HepG2 (cell line): ENCODE results near the gene TPH1. TPM values are rescaled to one million over a fixed set of nuclear protein-coding genes. Genes with fewer than 3 reads are reported as not detected.

Source experiments
- ATAC-seq: fragments of 200-7000 bp; cut with Tn5 transposase; 3 replicates; pipeline ENCODE4 v1.9.1; 2020; ENCODE audit warnings: mild to moderate bottlenecking, moderate library complexity
- BruUV-seq: library from RNA; stranded (reverse); fragments of 400-500 nt; replicated peaks from 2 replicates; lab custom pipeline; 2021; lab: Mats Ljungman, UMichigan
- CTCF ChIA-PET: fragments of 300-600 bp; formaldehyde crosslinking; extraction: SDS; loops from one replicate; lab custom pipeline; 2021; ENCODE audit warnings: low total read pairs, inconsistent platforms, low intra/inter-chr PET ratio; lab: Yijun Ruan, JAX
- POLR2A ChIA-PET: fragments of 350-600 bp; sonication (Branson Sonifier 250); formaldehyde crosslinking; loops from one replicate; lab custom pipeline; 2020; ENCODE audit warnings: antibody characterized with exemption, inconsistent platforms; lab: Yijun Ruan, JAX
- DNase-seq: peaks from one replicate; pipeline ENCODE4 v3.0.0-alpha.2; 2015; ENCODE audit warnings: low spot score
- FAIRE-seq: peaks from 3 replicates; lab custom pipeline; 2011; peaks lifted over from hg19 to GRCh38; lab: Jason Lieb, UNC
- H2AFZ ChIP-seq: one replicate; pipeline ENCODE4 v1.6.1; 2011; ENCODE audit warnings: low read length, inconsistent platforms
- H3K27ac ChIP-seq: fragments of 300-600 bp; 3 replicates; pipeline ENCODE4 v1.8.0; 2011; ENCODE audit warnings: mixed run types, mild to moderate bottlenecking, mixed read lengths, low read length, inconsistent platforms; ENCODE audit not compliant: insufficient read depth; ENCODE audit errors: extremely low read length
- H3K27me3 ChIP-seq, 2 experiments: fragments of 200-600 bp in 1 of 2; 2 replicates in 1 of 2; 3 replicates in 1 of 2; pipeline versions ENCODE4 v1.6.0 to v1.8.0; 2011; ENCODE audit warnings: low read length in 2 of 2, mild to moderate bottlenecking in 2 of 2, moderate library complexity in 2 of 2, inconsistent platforms in 1 of 2; ENCODE audit not compliant: insufficient read depth in 2 of 2, control insufficient read depth in 1 of 2
- H3K36me3 ChIP-seq, 2 experiments: fragments of 200-600 bp in 1 of 2; replicated peaks in 1 of 2; 2 replicates in 1 of 2; 3 replicates in 1 of 2; pipeline versions ENCODE4 v1.5.1 to v1.8.0; 2011; ENCODE audit warnings: low read length in 2 of 2, inconsistent platforms in 1 of 2; ENCODE audit not compliant: insufficient read depth in 2 of 2, control insufficient read depth in 1 of 2
- H3K4me1 ChIP-seq: 2 replicates; pipeline ENCODE4 v1.5.1; 2012; ENCODE audit warnings: low read length, inconsistent platforms; ENCODE audit not compliant: insufficient read depth
- H3K4me2 ChIP-seq: 2 replicates; pipeline ENCODE4 v1.6.0; 2011; ENCODE audit warnings: low read depth, low read length, inconsistent platforms
- H3K4me3 ChIP-seq, 3 experiments: fragments of 200-600 bp in 1 of 3; sonication (generic), shearing (Covaris generic) in 1 of 3; replicated peaks in 1 of 3; 2 replicates each; pipeline ENCODE4 v1.5.1; 2011 to 2016; ENCODE audit warnings: low read length in 3 of 3, inconsistent platforms in 2 of 3, low read depth in 2 of 3, mild to moderate bottlenecking in 2 of 3, control low read depth in 1 of 3, mixed read lengths in 1 of 3; ENCODE audit not compliant: insufficient read depth in 1 of 3
- H3K79me2 ChIP-seq: one replicate; pipeline ENCODE4 v1.6.1; 2011; ENCODE audit warnings: low read length, inconsistent platforms; ENCODE audit not compliant: insufficient read depth
- H3K9ac ChIP-seq: 2 replicates; pipeline ENCODE4 v1.6.0; 2011; ENCODE audit warnings: mild to moderate bottlenecking, low read depth, low read length, inconsistent platforms; ENCODE audit not compliant: insufficient read depth
- H3K9me3 ChIP-seq: 2 replicates; pipeline ENCODE4 v1.5.1; 2012; ENCODE audit warnings: mild to moderate bottlenecking, low read length
- H4K20me1 ChIP-seq: 2 replicates; pipeline ENCODE4 v1.6.0; 2011; ENCODE audit warnings: inconsistent platforms, mild to moderate bottlenecking, low read length, moderate library complexity; ENCODE audit not compliant: insufficient read depth
- ATAD3A ChIP-seq: sonication (generic); formaldehyde crosslinking; IDR thresholded peaks from 2 replicates; pipeline ENCODE4 v1.4.0; 2020; ENCODE audit warnings: missing genetic modification reagents
- JUNB ChIP-seq: sonication (generic); formaldehyde crosslinking; IDR thresholded peaks from 2 replicates; pipeline ENCODE4 v1.8.0; 2022; ENCODE audit warnings: missing genetic modification reagents, mild to moderate bottlenecking, borderline replicate concordance
- ONECUT2 ChIP-seq: sonication (generic); formaldehyde crosslinking; IDR thresholded peaks from 2 replicates; pipeline ENCODE4 v1.4.0; 2020; ENCODE audit warnings: missing genetic modification reagents
- PPARG ChIP-seq: conservative IDR thresholded peaks from 2 replicates; pipeline ENCODE4 v1.6.1; 2016; ENCODE audit warnings: missing biosample characterization, missing genetic modification reagents
- SRSF1 ChIP-seq: fragments of 200-400 bp; formaldehyde crosslinking; optimal IDR thresholded peaks from 2 replicates; pipeline ENCODE3; 2017; ENCODE audit warnings: mild to moderate bottlenecking, low read depth, low read length, moderate library complexity
- SSRP1 ChIP-seq: IDR thresholded peaks from 2 replicates; pipeline ENCODE4 v1.6.1; 2016; ENCODE audit warnings: control low read depth
- ZNF10 ChIP-seq: sonication (generic); formaldehyde crosslinking; IDR thresholded peaks from 2 replicates; pipeline ENCODE4 v1.4.0; 2020; ENCODE audit warnings: mild to moderate bottlenecking, low read depth, missing genetic modification reagents, borderline replicate concordance
- ZNF160 ChIP-seq: sonication (generic); formaldehyde crosslinking; IDR thresholded peaks from 2 replicates; pipeline ENCODE4 v1.8.0; 2022; ENCODE audit warnings: mild to moderate bottlenecking, inconsistent platforms, missing genetic modification reagents
- ZNF17 ChIP-seq: sonication (generic); formaldehyde crosslinking; IDR thresholded peaks from 2 replicates; pipeline ENCODE4 v1.5.0; 2020; ENCODE audit warnings: mild to moderate bottlenecking, missing genetic modification reagents
- ZNF230 ChIP-seq: sonication (generic); formaldehyde crosslinking; IDR thresholded peaks from 2 replicates; pipeline ENCODE4 v1.4.0; 2020; ENCODE audit warnings: mild to moderate bottlenecking, missing genetic modification reagents
- ZNF577 ChIP-seq: sonication (generic); formaldehyde crosslinking; IDR thresholded peaks from 2 replicates; pipeline ENCODE4 v1.4.0; 2020; ENCODE audit warnings: mild to moderate bottlenecking, low read depth, missing genetic modification reagents, borderline replicate concordance
- ZSCAN31 ChIP-seq: sonication (generic); formaldehyde crosslinking; IDR thresholded peaks from 2 replicates; pipeline ENCODE4 v1.5.0; 2020; ENCODE audit warnings: low read depth, mild to moderate bottlenecking, missing genetic modification reagents
- WGBS: methylation state at CpG from one replicate; pipeline ENCODE4 v1.1.6; 2017; ENCODE audit warnings: low lambda C conversion rate; 5-methylcytosine and 5-hydroxymethylcytosine counted together
- in situ Hi-C: cut with HindIII; loops from 2 replicates; pipeline ENCODE4 v1.10.0; 2017; ENCODE audit warnings: low pct_unique_long_range_greater_than_20kb; ENCODE audit not compliant: extremely low pct_ligation_motif_present
- intact Hi-C: fragments of 100-400 bp; cut with micrococcal nuclease; formaldehyde crosslinking; loops from one replicate; pipeline ENCODE4 v1.10.0; 2022; ENCODE audit not compliant: unreplicated experiment
- polyA plus RNA-seq, 8 experiments: library from polyadenylated mRNA; depleted of rRNA in 3 of 8; stranded (reverse) in 7 of 8; unstranded in 1 of 8; fragments of >200 nt; fragmentation: Illumina TruSeq in 4 of 8; extraction: Trizol in 4 of 8; gene quantifications; 2 replicates each; pipeline versions ENCODE4 v1.2.1 to v1.2.3, GENCODE V29; 2011 to 2016; ENCODE audit warnings: low read depth in 4 of 8, missing spikeins in 1 of 8, mixed read lengths in 1 of 8; ENCODE audit not compliant: insufficient read depth in 1 of 8
- total RNA-seq, 5 experiments: library from RNA; depleted of rRNA; stranded (reverse); fragments of >200 nt; fragmentation: Illumina TruSeq; extraction: Trizol; gene quantifications; 2 replicates each; pipeline ENCODE4 v1.2.3, GENCODE V29; 2016; ENCODE audit warnings: low read depth in 1 of 5
- TF ChIP-seq, protein P1 (sequence below): sonication (generic); formaldehyde crosslinking; IDR thresholded peaks from 2 replicates; pipeline ENCODE4 v1.4.0; 2020; ENCODE audit warnings: missing genetic modification reagents
- TF ChIP-seq, protein P2 (sequence below): sonication (generic); formaldehyde crosslinking; IDR thresholded peaks from 2 replicates; pipeline ENCODE4 v1.5.1; 2020; ENCODE audit warnings: missing genetic modification reagents, mild to moderate bottlenecking, borderline replicate concordance
- TF ChIP-seq, protein P3 (sequence below): sonication (generic); formaldehyde crosslinking; IDR thresholded peaks from 2 replicates; pipeline ENCODE4 v1.4.0; 2020; ENCODE audit warnings: missing genetic modification reagents, borderline replicate concordance

TPH1 gene
- total and polyA plus RNA-seq, 2 of the 13 experiments (the other 11 are each of a cell fraction or from before 2014, with no cell fraction given): 0.26 to 0.53 TPM

DNA sequence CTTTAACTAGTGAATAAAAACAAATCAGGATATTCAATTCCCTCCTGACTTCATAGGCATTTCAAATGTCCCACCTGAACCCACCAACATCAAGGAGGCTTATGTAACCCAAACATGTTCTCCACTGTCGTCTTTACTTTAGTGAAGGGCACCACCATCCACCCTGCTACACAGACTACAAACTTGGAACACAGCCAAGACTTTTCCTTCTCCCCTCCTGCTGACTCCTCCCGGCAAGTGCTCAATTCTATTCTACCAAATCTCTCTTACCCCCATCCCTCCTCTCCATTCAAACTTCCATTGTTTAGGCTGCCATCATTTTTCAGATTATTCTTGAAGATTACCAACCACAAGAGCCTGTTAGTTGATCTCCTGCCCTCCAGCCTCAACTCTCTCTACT lies 35.5 kb upstream of the TPH1 start:
- BruUV-seq: no TSS peak
- peaks cover 6 to 41% of the 10 kb centered on the region in 2 experiments for H3K36me3 ChIP-seq

DNA sequence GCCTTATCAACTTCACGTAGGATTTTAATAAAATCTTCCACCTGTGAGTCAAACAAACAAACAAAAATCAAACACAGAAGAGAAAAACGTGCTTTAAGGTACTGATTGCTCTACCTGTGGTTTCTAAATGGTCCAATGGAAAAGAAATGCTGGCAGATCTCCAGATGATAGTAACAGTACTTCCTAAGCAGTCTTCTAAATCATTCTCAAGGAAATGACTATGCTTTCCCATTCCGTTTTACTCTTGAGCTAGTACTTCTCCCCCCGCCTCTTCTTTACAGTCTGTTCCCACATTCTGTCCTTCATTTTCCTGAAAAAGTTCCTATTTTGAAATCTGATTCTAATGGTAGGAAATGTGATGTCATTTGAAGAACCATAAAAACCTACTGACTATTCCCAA lies 34.4 kb upstream of the TPH1 start:
- H3K27ac ChIP-seq: no peak overlapping the region
- no peak overlapping the region for H3K4me3 ChIP-seq
- H3K36me3 ChIP-seq: peaks cover 6 to 37% of the 10 kb centered on the region in 2 experiments
- in situ Hi-C loops (no loop called here), intact Hi-C loops (no loop called here)
- BruUV-seq: no TSS peak
- FAIRE-seq: no peak
- no peaks in the 10 kb centered on the region for H3K9me3 ChIP-seq
- CTCF ChIA-PET: no interaction called here
- no peak overlapping the region for H2AFZ ChIP-seq
- POLR2A ChIA-PET: no interaction called here
- no peak overlapping the region for H3K9ac ChIP-seq
- no peaks in the 10 kb centered on the region for H4K20me1 ChIP-seq
- ATAC-seq: no peak
- no peaks in the 10 kb centered on the region for H3K4me1 ChIP-seq
- H3K4me2 ChIP-seq: no peak overlapping the region
- DNase-seq: no peak
- no peaks in the 10 kb centered on the region for H3K27me3 ChIP-seq
- no peaks in the 10 kb centered on the region for H3K79me2 ChIP-seq
- 95% methylated on average over 4 of the region's 4 CpGs for WGBS
- TF ChIP-seq ZNF577 (CRISPR knock-in tag) (no peak), ZSCAN31 (CRISPR knock-in tag) (no peak), ZNF17 (CRISPR knock-in tag) (no peak), ZNF160 (no peak), ZNF230 (CRISPR knock-in tag) (no peak), ONECUT2 (CRISPR knock-in tag) (no peak), SSRP1 (CRISPR knock-in tag) (no peak)
- TF ChIP-seq, protein P1, sequence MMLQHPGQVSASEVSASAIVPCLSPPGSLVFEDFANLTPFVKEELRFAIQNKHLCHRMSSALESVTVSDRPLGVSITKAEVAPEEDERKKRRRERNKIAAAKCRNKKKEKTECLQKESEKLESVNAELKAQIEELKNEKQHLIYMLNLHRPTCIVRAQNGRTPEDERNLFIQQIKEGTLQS (CRISPR knock-in tag): no peak
- TF ChIP-seq, protein P2, sequence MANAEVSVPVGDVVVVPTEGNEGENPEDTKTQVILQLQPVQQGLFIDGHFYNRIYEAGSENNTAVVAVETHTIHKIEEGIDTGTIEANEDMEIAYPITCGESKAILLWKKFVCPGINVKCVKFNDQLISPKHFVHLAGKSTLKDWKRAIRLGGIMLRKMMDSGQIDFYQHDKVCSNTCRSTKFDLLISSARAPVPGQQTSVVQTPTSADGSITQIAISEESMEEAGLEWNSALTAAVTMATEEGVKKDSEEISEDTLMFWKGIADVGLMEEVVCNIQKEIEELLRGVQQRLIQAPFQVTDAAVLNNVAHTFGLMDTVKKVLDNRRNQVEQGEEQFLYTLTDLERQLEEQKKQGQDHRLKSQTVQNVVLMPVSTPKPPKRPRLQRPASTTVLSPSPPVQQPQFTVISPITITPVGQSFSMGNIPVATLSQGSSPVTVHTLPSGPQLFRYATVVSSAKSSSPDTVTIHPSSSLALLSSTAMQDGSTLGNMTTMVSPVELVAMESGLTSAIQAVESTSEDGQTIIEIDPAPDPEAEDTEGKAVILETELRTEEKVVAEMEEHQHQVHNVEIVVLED (CRISPR knock-in tag): no peak
- TF ChIP-seq, protein P3, sequence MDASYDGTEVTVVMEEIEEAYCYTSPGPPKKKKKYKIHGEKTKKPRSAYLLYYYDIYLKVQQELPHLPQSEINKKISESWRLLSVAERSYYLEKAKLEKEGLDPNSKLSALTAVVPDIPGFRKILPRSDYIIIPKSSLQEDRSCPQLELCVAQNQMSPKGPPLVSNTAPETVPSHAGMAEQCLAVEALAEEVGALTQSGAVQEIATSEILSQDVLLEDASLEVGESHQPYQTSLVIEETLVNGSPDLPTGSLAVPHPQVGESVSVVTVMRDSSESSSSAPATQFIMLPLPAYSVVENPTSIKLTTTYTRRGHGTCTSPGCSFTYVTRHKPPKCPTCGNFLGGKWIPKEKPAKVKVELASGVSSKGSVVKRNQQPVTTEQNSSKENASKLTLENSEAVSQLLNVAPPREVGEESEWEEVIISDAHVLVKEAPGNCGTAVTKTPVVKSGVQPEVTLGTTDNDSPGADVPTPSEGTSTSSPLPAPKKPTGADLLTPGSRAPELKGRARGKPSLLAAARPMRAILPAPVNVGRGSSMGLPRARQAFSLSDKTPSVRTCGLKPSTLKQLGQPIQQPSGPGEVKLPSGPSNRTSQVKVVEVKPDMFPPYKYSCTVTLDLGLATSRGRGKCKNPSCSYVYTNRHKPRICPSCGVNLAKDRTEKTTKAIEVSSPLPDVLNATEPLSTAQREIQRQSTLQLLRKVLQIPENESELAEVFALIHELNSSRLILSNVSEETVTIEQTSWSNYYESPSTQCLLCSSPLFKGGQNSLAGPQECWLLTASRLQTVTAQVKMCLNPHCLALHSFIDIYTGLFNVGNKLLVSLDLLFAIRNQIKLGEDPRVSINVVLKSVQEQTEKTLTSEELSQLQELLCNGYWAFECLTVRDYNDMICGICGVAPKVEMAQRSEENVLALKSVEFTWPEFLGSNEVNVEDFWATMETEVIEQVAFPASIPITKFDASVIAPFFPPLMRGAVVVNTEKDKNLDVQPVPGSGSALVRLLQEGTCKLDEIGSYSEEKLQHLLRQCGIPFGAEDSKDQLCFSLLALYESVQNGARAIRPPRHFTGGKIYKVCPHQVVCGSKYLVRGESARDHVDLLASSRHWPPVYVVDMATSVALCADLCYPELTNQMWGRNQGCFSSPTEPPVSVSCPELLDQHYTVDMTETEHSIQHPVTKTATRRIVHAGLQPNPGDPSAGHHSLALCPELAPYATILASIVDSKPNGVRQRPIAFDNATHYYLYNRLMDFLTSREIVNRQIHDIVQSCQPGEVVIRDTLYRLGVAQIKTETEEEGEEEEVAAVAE (CRISPR knock-in tag): no peak

More for the DNA sequence above, 35.5 kb upstream of the TPH1 start:
- H3K9me3 ChIP-seq: no peaks in the 10 kb centered on the region
- no peak overlapping the region for H3K4me2 ChIP-seq
- H3K27me3 ChIP-seq: no peaks in the 10 kb centered on the region
- no peak for FAIRE-seq
- no peak overlapping the region for H3K9ac ChIP-seq
- no peak overlapping the region for H2AFZ ChIP-seq
- WGBS: 96% methylated on average over 2 of the region's 2 CpGs
- ChIA-PET CTCF (no interaction called here), POLR2A (no interaction called here)
- H4K20me1 ChIP-seq: no peaks in the 10 kb centered on the region
- TF ChIP-seq PPARG (CRISPR knock-in tag) (no peak), ZNF10 (CRISPR knock-in tag) (no peak), SRSF1 (no peak), ATAD3A (CRISPR knock-in tag) (no peak), JUNB (no peak)
- H3K4me3 ChIP-seq: no peak overlapping the region
- in situ Hi-C loops: no loop called here
- no peak for ATAC-seq
- no peaks in the 10 kb centered on the region for H3K79me2 ChIP-seq
- H3K27ac ChIP-seq: no peak overlapping the region
- intact Hi-C loops: no loop called here
- no peak for DNase-seq
- H3K4me1 ChIP-seq: no peaks in the 10 kb centered on the region
